GM21367 (cell line): ENCODE results near the gene KIF6.

Experiments used
- ATAC-seq: cut with Tn5 transposase; IDR thresholded peaks from one replicate; pipeline ENCODE4 v1.9.1; 2021; ENCODE audit not compliant: unreplicated experiment

The KIF6 gene

DNA sequence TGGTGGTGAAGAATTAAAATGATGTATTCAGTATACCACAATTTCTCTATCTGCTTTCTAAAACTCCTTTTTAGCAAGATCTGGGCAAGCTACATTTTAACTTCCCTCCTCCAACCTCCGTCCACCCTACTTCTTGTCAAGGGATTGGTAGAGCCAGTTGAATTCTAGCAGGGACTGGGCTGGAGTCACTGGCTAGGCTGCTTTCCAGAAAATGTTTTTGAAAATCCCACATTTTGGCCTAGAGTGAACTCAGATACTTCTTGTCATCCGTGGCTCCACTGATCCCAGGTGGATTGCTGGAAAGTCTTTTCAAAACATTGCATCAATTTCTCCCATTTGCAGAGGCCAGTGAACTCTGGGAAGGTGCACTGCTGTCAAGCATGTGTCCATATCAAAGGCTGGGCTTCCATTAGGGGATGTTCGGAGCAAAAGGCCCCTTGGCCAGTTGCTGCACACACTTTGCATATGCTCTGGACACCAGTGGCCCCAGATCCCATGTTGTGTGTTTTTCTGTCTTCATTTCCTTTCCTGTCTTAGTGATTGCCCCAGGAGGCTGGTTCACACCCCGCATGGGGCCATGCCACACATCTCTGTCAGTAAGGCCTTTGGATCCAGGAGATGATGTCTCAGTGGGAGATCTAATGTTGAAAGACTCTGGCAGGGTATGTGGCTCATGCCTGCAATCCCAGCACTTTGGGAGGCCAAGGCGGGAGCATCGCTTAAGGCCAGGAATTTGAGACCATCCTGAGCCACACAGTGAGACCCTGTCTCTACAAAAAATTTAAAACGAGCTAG lies 391.4 kb downstream of the KIF6 start:
- ATAC-seq, result no peak

DNA sequence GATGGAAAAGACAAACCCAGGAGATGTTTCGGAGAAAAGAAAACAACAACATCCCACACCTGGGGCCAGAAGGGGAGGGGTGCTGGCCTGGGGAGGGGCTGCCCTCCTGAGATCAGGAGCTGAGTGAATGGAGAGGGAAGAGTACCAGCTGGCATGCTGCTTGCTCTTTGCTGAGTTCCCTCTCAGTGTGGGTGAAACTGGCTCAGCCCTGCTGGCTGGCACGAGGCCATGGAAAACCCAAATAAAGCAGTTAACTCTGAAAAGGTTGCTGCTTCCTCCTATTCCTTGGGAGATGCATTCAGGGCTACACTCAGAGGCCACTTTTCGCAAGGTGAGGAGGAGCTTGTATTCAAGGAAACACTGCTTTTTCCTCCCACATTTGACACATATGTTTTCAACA lies 394.7 kb downstream of the KIF6 start:
- no peak for ATAC-seq

DNA sequence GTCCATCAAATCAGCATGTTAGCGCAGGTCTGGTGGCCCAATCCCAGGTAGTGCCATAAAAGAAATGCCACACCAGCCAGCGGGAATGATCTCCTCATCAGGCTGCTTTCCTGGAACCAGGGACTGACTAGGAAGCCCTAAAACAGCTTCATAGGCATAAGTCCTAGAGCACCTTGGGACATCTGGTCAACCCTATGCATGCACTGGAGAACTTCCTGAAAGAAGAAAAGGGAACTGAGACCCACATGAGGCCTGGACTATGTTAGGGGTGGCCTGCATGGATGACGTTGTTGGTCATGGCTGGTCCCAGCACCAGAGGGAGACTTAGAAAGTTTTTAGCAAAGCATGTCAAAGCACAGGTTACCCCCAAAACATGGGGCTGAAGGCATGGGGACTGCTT lies 395.2 kb downstream of the KIF6 start:
- ATAC-seq, result peak; percentile 84

DNA sequence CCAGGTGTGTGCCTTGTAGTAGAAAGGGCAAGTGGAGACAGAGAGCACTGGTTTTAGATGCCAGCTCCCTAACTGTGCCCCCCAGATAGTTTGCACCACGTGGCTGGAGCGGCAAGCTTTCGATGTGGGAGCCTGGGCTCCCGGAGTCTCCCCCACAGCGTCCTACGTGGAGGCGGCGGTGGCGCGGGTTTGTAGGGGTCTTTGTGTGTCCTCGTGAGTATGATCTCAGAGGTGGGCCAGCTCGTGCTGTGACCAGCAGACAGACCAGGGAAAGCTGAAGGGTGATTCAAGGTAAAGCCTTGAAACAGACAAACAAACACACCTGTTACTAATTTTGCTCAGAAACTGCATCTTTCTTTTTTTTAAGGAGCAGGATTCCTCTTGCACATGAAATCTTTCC lies 397.1 kb downstream of the KIF6 start:
- no peak for ATAC-seq

DNA sequence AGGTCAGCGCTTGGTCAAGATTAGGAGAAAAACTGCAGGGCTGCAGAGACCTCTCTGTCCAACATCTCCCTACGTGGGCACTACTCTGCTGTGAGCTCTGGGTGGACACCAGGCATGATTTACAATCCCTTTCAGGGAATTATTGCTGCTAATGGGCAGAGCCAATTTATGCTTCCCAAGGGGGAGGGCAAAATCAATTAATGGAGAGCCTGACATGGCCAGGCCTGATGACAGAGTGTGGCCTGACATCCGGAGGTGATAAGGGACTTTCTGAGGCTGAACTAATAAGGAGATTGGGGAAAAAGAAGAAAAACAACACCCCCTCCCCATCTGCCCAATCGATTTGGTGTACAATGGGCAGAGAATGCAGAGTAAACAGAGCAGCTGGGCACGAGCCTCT lies 397.7 kb downstream of the KIF6 start:
- ATAC-seq, result no peak

DNA sequence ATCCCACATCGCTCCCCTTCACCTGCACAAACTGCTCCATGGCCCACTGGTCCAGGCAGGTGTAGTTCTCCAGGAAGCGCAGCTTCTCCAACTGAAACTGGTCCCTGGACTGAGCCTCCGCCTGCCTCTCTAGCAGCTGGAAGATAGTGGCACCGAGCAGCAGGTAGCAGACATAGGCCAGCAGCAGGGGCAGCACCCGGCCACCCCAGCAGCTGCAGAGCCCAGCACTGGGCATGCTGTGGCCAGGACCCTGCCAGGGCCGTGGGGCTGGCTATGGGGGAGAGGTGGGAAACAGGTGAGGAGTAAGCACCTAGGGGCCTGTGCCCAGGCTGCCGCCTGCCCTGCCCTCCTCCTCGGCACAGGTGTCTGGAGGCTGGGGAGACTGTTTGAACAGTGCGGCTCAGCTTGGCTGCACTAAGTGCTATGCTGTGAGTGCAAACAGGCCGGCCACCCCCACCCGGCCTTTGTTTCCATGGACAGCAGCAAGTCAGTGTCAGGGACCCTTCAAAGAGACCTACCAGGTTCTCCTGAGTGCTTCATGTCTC lies 402.8 kb downstream of the KIF6 start, which contains the start of gene KCNK16:
KCNK16 (minus strand) TSS at position 397 of the 545 bp plus-strand sequence; CDS start at position 235, 162 bp downstream.
- no peak for ATAC-seq

DNA sequence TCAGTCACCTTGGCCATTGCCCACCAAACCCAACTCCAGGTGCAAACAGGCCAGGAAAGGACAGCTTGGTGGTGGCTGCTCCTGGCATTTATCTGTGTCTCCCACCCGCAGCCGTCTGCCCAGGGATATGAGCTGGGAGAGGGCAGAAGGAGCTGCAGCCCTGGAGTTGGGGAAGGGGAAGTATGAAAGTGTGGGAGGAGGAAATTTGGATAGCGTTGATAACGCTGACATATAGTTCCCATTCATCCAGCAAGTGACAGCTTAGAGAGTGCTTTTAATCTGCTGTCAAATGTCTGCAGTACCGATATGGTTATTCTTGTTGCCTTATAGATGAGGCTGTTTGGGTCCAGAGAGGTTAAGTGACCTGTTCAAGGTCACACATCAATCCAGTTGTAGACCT lies 403.4 kb downstream of the KIF6 start:
- ATAC-seq, result no peak

DNA sequence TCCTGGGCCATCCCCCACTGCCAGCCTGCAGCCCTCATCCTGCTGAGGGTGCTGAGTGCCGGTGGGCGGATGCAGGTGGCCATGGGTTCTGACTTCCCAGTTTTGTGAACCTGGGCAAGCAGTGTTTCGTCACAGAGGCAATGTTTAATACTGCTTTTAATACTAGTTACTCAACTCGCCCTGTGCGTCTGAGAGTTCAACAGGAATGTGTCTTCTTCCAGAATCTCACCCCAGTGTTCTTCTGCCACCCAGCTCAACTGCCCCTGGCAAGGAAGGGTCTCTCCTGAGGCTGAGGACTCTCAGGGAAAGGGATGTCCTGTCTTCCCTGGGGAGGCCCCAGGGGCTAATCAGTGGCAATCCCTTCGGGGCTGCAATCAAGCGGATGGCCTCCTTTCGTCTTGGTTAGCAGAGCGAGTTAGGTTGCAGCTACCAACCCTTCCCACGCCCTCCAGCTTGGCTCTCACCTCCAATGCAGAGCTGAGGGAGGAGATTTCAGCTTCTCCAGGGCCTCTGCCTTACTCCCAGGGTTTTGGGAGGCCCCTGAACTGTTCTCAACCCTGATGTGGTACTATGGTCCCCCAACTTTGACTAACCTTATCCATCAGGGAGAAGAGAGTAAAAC lies 404.7 kb downstream of the KIF6 start:
- no peak for ATAC-seq

DNA sequence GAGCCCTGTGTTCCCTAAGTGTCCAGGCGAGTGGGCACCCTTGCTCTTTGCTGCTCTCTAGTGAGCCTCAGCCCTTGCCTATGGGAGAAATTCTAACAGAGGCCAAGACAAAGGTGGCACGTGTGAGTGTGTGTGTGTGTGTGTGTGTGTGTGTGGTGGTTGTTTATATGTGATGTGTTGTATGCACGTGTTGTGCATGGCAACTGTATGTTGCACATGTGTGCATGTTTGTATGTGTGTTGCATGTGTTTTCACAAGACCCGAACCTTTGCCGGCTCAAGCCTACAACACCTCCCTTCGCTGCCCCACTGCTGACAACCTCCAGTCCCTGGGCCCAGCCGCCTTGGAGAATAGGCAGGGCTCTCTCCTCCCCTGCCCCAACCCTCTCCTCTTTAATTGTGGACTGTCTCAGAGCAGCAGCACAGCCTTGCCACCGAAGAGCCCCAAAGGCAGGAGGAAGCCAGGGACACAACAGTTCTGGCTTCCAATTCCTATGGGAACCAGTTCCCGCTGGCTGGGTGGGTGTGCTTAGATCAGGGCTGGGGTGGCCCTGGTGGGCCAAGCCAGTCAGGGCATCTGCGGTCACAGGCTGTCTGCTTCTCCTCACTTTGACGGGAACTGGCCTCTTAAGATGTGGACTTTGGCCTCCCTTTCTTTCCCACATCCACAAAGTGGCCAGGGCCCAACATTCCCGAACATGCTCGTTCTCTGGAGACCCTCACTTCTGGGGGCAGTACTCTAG lies 405.4 kb downstream of the KIF6 start:
- no peak for ATAC-seq

DNA sequence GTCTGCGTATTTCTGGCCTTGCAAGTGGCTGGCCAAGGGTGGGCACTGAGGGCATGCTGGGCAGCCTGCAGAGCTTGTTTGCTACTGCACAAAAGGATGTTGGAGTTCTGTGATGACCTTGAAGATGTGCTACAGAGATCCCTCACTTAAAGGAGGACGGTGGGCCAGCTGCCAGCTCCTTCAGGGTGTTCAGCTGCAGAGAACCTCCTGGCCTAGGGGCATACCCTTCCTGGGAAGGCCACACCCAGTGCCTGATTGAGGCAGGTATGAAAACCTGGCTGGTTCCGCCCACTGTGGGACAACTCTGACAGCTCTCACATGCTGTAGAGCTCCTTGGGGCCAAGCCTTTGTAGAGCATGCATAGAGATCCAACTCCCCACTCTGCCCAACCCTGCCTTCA lies 408.0 kb downstream of the KIF6 start:
- no peak for ATAC-seq

DNA sequence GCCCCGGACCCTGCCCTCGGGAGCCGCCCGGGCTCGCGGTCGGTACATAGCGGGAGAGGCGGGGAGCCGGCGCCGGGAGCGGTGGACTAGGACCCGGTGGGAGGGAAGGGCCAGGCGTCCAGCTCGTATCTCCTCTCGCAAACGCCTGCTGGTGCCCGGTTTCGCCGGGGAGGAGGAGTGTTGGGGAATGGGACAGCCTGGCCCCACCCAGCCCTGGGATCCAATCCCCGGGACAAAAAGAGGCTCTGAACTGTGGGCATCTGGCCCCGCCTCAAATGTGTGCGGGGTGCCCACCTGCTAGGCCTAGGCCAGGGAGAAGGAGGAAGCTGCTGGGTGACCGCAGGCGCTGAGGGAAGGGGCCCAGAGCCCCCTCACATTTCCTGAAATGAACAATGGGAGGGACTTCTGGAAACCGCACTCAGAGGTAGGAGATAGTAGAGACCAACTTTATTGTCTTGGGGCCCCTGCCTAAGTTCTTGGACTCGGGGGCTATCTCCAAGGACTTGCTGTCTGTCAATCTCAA lies 410.9 kb downstream of the KIF6 start, which contains the start of gene KCNK17:
KCNK17 (minus strand) TSS at position 147 of the 523 bp plus-strand sequence; CDS start at position 48, 99 bp downstream.
- ATAC-seq, result no peak

DNA sequence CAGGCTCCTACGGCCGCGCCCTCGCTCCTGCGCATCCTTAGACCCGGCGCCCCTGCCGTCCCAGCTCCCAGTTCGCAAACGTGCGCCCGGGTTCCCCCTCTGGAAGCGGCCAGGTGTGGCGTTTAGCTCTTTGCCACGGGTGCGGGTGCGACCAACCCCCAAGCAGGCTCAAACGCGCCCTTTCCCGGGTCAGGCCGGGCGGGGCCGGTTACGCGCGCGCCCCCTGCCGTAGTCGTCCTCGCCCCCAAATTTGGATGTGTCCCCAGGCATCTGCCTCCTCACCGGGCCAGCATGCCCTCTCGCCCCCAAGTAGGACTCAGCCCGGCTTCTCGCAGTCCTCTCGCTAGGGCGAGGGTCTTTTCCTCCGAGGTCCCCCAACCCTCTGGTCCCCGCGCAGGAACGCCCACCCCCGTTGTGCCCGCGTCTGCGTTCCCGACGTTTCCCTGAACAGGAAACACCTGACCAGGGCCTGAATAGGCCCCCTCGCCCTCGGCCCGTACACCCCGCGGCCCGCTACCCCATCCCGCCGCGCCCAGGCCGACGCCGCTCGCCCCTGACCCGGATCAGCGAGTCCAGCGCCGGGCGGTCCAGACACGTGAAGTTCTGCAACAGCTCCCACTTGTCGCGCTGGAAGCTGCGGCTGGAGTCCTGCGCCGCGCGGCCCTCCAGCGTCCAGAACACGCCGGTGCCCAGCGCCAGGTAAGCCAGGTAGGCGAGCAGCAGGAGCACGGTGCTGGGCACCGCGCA lies 411.5 kb downstream of the KIF6 start:
- no peak for ATAC-seq

DNA sequence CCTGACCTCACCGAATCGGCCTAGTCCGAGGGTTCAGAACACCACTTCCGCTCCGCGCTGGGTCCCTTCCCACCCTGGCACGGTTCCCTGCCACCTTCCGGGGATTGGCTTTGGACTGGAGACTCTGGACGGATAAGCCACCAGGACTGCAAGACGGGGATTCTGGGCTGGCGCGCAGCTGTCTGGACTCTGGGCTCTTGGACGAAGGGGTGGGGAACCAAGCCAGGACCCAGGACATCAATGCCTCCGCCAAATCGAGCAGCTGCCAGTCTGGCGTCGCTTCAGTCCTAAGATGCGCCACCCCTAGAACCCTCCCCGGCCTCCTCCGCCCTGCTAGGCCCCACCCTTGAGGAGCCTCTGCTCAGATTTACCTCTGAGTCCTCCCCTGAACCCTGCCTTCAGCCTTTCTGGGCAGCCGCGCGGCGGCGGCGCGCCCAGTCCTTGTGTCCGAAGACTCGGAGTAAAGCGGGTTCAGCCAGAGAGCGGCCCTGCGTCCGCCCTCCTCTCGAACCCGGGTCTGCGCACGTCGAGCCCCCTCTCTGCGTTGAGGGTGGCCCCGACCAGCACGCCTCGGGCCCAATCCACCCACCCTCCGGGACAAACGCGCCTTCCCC lies 412.2 kb downstream of the KIF6 start:
- ATAC-seq, result no peak

DNA sequence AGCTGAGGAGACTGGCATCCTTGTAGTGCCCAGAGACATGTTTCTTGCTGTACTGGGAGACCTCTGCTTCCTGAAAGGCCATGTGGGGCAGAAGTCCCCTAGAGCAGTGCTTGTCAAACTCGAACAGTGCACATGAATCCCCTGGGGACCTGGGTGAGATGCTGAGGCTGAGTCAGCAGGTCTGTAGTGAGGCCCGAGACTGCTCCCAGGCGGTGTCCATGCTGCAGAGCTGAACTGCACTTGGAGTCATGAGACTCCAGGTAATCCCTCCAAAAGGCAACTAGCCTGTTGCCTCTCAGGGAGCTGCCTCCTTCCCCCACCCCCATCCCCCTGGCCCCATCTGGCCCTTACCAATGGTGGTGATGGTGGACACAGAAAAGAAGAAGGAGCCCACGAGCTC lies 414.7 kb downstream of the KIF6 start:
- no peak for ATAC-seq

DNA sequence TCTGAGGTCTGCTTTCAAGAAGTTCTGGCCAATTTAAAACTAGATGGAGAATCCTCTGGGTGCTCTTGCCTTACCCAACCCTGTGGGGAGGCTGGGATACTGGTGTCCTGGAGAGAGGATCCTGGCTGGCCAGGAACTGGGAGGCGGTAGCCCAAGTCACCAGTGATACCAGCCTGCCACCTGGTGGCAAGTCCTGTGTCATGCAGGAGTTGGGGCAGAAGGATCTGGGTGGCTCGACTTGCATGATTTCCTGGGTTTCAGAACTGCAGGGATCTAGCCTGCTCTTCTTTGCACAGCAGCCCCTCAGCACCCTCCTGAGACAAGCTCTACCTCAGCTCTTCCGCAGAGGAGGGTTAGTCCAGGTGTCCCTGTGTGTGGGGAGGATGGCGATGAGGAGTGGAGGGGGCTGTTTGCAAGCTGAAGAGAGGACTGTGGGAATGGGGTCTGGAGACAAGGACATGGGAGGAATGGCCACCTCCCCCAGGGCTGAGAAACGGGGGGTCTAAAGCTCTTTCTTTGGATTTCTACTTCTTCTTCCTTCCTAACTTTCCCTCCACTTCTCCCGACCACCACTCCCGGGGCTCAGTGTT lies 415.2 kb downstream of the KIF6 start:
- ATAC-seq, result no peak

DNA sequence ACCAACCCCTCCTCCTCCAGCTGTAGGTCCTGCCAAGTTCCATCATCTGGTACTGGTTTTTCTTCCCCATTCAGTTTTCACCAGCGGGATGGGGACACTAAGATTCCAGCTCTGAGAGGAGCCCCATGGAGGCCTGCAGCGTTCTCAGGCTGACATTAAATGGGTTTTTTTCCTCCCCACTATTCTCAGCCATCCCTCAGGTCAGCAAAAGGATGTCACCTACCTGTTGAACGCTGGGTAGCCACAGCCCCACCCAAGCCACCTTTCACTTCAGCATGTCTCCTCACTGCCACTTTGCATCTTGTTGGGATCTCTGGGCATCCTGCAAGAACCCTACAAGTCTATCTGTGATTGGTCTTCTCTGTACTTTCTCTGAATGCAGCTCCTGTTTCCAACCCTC lies 417.7 kb downstream of the KIF6 start:
- no peak for ATAC-seq

DNA sequence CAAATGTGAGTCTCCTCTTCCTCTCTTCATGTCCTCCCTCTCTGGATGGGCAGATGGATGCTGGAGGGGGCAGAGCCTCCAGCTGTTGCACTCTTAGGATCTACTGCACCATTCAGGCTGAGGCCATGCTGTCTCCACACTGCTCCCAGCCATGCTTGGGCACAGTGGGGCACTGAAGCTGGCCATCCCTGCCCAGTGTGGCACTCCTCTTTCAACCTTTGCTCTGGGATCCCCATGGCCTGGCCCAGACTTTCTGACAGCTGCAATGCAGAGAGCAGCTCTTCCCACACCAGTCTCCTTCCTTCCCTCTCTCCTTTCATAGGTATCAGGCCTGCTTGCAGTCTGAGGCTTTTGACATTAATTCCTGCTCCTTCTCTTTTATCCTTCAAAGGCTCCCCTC lies 420.3 kb downstream of the KIF6 start:
- ATAC-seq, result no peak

DNA sequence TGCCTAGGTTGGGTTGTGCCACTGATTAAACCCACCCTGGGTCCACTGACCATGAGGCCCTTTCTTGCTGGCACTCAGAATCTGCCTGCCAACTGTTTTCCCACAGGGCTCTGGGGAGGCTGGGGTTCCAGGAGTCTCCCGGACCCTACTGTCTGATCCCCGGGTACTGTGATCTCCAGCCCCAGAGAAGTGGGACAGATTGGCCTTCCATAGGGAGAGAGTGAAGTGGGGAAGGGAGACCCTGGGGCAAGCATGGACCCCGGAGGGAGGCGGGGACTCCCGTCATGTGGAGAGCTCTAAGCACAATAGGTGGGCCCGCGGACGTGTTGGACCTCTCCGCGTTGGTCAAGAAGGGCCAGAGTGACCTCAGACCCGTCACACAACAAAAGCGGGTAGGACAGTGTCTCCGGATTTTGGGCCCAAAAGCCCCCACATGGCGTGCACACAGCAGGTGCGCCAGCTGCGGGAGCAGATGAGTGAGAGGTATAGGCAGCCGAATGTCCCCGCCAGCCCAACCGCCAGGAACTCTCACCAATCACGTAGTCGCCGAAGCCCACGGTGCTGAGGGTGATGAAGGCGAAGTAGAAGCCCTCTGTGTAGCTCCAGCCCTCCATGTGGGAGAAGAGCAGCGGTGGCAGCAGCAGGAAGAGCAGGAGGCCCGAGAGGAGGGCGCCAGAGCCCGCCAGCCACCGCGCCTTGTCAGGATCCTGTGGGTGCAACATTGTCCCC lies 421.6 kb downstream of the KIF6 start:
- no peak for ATAC-seq
